HepG2 (cell line): Measurements from ENCODE around the gene MAP2K3. TPM values are rescaled to one million over a fixed set of nuclear protein-coding genes. Genes with fewer than 3 reads are reported as not detected.

Experiments
- CENPX ChIP-seq: sonication (generic); formaldehyde crosslinking; IDR thresholded peaks from 2 replicates; pipeline ENCODE4 v1.9.0; 2021; ENCODE audit warnings: mild to moderate bottlenecking, missing genetic modification reagents, moderate library complexity
- CREM ChIP-seq, 2 experiments: sonication (generic) in 1 of 2; formaldehyde crosslinking in 1 of 2; IDR thresholded peaks; 2 replicates each; pipeline versions ENCODE4 v1.4.0 to v1.6.1; 2016 to 2020; ENCODE audit warnings: antibody characterized with exemption in 1 of 2, mild to moderate bottlenecking in 1 of 2, missing genetic modification reagents in 1 of 2
- DR1 ChIP-seq: sonication (generic); formaldehyde crosslinking; IDR thresholded peaks from 2 replicates; pipeline ENCODE4 v1.8.0; 2021; ENCODE audit warnings: mild to moderate bottlenecking, missing genetic modification reagents, inconsistent platforms
- HNF4G ChIP-seq, 2 experiments: sonication (generic) in 1 of 2; formaldehyde crosslinking in 1 of 2; IDR thresholded peaks; 2 replicates each; pipeline versions ENCODE4 v1.4.0 to v1.6.1; 2011 to 2020; ENCODE audit warnings: borderline replicate concordance in 2 of 2, low read depth in 2 of 2, mild to moderate bottlenecking in 2 of 2, low read length in 1 of 2, missing genetic modification reagents in 1 of 2, moderate library complexity in 1 of 2
- HNRNPLL ChIP-seq: fragments of 200-400 bp; formaldehyde crosslinking; IDR thresholded peaks from 2 replicates; pipeline ENCODE4 v1.6.1; 2017; ENCODE audit warnings: mild to moderate bottlenecking, low read depth, low read length; ENCODE audit not compliant: poor library complexity, severe bottlenecking
- JUN ChIP-seq: sonication (generic); formaldehyde crosslinking; IDR thresholded peaks from 2 replicates; pipeline ENCODE4 v1.4.0; 2020; ENCODE audit warnings: mild to moderate bottlenecking, missing genetic modification reagents
- MEIS2 ChIP-seq: sonication (generic); formaldehyde crosslinking; IDR thresholded peaks from 2 replicates; pipeline ENCODE4 v1.9.0; 2021; ENCODE audit warnings: mild to moderate bottlenecking, missing genetic modification reagents
- NFYB ChIP-seq: sonication (generic); formaldehyde crosslinking; IDR thresholded peaks from 2 replicates; pipeline ENCODE4 v1.4.0; 2020; ENCODE audit warnings: missing genetic modification reagents
- PHF5A ChIP-seq: IDR thresholded peaks from one replicate; pipeline ENCODE4 v1.6.1; 2018; ENCODE audit warnings: low read depth, missing genetic modification reagents; ENCODE audit not compliant: unreplicated experiment
- RFXANK ChIP-seq: IDR thresholded peaks from 2 replicates; pipeline ENCODE4 v1.6.1; 2016
- SIN3B ChIP-seq: fragments of 150-350 bp; IDR thresholded peaks from 2 replicates; pipeline ENCODE4 v1.6.1; 2014; ENCODE audit warnings: low read length
- TBL1XR1 ChIP-seq: fragments of 150-350 bp; IDR thresholded peaks from 2 replicates; pipeline ENCODE4 v1.6.1; 2014; ENCODE audit warnings: borderline replicate concordance, low read length; ENCODE audit not compliant: partially characterized antibody
- TOE1 ChIP-seq: sonication (generic); formaldehyde crosslinking; IDR thresholded peaks from 2 replicates; pipeline ENCODE4 v1.4.0; 2020; ENCODE audit warnings: mild to moderate bottlenecking, missing genetic modification reagents
- ZEB1 ChIP-seq: IDR thresholded peaks from 2 replicates; pipeline ENCODE4 v1.6.1; 2012; ENCODE audit warnings: mild to moderate bottlenecking, low read depth, inconsistent platforms; ENCODE audit not compliant: insufficient replicate concordance
- ZFY ChIP-seq: sonication (generic); formaldehyde crosslinking; IDR thresholded peaks from 2 replicates; pipeline ENCODE4 v1.4.0; 2020; ENCODE audit warnings: missing genetic modification reagents
- ZNF235 ChIP-seq: sonication (generic); formaldehyde crosslinking; IDR thresholded peaks from 2 replicates; pipeline ENCODE4 v1.8.1; 2023; ENCODE audit warnings: mild to moderate bottlenecking, missing genetic modification reagents, borderline replicate concordance
- ZNF256 ChIP-seq: sonication (generic); formaldehyde crosslinking; conservative IDR thresholded peaks from 2 replicates; pipeline ENCODE4 v1.4.0; 2020; ENCODE audit warnings: missing genetic modification reagents
- ZNF446 ChIP-seq: sonication (generic); formaldehyde crosslinking; IDR thresholded peaks from 2 replicates; pipeline ENCODE4 v1.5.0; 2020; ENCODE audit warnings: mild to moderate bottlenecking, missing genetic modification reagents
- ZNF530 ChIP-seq: sonication (generic); formaldehyde crosslinking; IDR thresholded peaks from 2 replicates; pipeline ENCODE4 v1.5.0; 2020; ENCODE audit warnings: low read depth, mild to moderate bottlenecking, missing genetic modification reagents
- ZNF570 ChIP-seq: sonication (generic); formaldehyde crosslinking; IDR thresholded peaks from 2 replicates; pipeline ENCODE4 v1.4.0; 2020; ENCODE audit warnings: mild to moderate bottlenecking, missing genetic modification reagents, borderline replicate concordance
- ZNF724P ChIP-seq: sonication (generic); formaldehyde crosslinking; IDR thresholded peaks from 2 replicates; pipeline ENCODE4 v1.8.0; 2022; ENCODE audit warnings: missing genetic modification reagents, borderline replicate concordance
- polyA plus RNA-seq, 8 experiments: library from polyadenylated mRNA; depleted of rRNA in 3 of 8; stranded (reverse) in 7 of 8; unstranded in 1 of 8; fragments of >200 nt; fragmentation: Illumina TruSeq in 4 of 8; extraction: Trizol in 4 of 8; gene quantifications; 2 replicates each; pipeline versions ENCODE4 v1.2.1 to v1.2.3, GENCODE V29; 2011 to 2016; ENCODE audit warnings: low read depth in 4 of 8, missing spikeins in 1 of 8, mixed read lengths in 1 of 8; ENCODE audit not compliant: insufficient read depth in 1 of 8
- total RNA-seq, 5 experiments: library from RNA; depleted of rRNA; stranded (reverse); fragments of >200 nt; fragmentation: Illumina TruSeq; extraction: Trizol; gene quantifications; 2 replicates each; pipeline ENCODE4 v1.2.3, GENCODE V29; 2016; ENCODE audit warnings: low read depth in 1 of 5
- TF ChIP-seq, protein P1 (sequence below): sonication (generic); formaldehyde crosslinking; conservative IDR thresholded peaks from 2 replicates; pipeline ENCODE4 v1.8.0; 2022; ENCODE audit warnings: low read depth, missing genetic modification reagents
- TF ChIP-seq, protein P2 (sequence below): sonication (generic); formaldehyde crosslinking; conservative IDR thresholded peaks from 2 replicates; pipeline ENCODE4 v1.4.0; 2020; ENCODE audit warnings: missing genetic modification reagents
- TF ChIP-seq, protein P3 (sequence below): sonication (generic); formaldehyde crosslinking; IDR thresholded peaks from 2 replicates; pipeline ENCODE4 v1.4.0; 2020; ENCODE audit warnings: mild to moderate bottlenecking, missing genetic modification reagents

MAP2K3 gene
- total and polyA plus RNA-seq, 2 of the 13 experiments (the other 11 are each of a cell fraction or from before 2014, with no cell fraction given) = 20.5 to 27.4 TPM

DNA sequence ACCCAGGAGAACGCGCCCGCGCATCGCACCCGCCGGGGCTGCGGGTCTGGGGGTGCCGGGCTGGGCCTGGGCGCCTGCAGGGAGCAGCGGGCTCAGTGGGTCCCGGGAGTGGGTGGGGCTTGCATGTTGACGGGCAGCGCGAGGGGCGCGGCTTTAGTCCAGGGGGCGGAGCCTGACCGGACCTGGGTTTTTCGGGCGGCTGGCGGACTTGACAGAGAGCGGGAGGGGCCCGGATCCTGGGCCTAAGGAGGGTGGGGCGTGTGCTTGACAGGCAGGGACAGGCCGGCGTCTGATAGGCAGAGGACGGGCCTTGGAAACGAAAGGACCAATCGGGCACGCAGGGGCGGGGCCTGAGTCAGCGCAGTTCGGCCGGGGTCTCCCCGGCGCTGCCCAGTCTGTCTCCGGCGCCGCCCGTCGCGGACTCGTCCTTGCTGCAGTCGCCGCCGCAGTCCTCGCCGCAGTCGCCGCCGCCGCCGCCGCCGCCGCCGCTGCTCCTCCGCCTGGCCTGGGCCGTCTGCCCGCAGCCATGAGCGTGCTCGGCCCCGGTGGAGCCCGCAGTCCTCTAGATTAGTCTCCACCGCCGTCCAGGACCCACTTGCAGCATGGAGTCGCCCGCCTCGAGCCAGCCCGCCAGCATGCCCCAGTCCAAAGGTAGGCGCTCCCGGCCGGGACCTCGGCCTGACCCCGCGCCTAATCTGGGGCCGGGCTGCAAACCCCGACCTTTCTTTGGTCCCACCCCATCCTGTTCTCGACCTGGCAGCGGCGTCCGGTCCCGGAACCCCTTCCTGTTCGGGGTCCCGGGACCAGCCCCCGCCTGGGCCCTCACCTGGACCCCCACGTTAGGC is at the start of gene MAP2K3 (continued):
- TF ChIP-seq, protein P1, sequence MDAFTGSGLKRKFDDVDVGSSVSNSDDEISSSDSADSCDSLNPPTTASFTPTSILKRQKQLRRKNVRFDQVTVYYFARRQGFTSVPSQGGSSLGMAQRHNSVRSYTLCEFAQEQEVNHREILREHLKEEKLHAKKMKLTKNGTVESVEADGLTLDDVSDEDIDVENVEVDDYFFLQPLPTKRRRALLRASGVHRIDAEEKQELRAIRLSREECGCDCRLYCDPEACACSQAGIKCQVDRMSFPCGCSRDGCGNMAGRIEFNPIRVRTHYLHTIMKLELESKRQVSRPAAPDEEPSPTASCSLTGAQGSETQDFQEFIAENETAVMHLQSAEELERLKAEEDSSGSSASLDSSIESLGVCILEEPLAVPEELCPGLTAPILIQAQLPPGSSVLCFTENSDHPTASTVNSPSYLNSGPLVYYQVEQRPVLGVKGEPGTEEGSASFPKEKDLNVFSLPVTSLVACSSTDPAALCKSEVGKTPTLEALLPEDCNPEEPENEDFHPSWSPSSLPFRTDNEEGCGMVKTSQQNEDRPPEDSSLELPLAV (CRISPR knock-in tag) = no peak
- TF ChIP-seq NFYB (CRISPR knock-in tag) = peak; percentile 91
- no peak for TF ChIP-seq ZNF724P (CRISPR knock-in tag)
- TF ChIP-seq ZFY (CRISPR knock-in tag) = peak; percentile 84
- peak; percentile 60; the same call in 1 of the 2 replicates for TF ChIP-seq ZNF235 (CRISPR knock-in tag)
- TF ChIP-seq ZNF446 (CRISPR knock-in tag) = no peak
- TF ChIP-seq ZNF530 (CRISPR knock-in tag) = no peak
- no peak for TF ChIP-seq CREM (IDR thresholded peaks at IDR 0.05)
- no peak for TF ChIP-seq CREM (CRISPR knock-in tag; IDR thresholded peaks at IDR 0.05)
- no peak for TF ChIP-seq TBL1XR1
- TF ChIP-seq, protein P2, sequence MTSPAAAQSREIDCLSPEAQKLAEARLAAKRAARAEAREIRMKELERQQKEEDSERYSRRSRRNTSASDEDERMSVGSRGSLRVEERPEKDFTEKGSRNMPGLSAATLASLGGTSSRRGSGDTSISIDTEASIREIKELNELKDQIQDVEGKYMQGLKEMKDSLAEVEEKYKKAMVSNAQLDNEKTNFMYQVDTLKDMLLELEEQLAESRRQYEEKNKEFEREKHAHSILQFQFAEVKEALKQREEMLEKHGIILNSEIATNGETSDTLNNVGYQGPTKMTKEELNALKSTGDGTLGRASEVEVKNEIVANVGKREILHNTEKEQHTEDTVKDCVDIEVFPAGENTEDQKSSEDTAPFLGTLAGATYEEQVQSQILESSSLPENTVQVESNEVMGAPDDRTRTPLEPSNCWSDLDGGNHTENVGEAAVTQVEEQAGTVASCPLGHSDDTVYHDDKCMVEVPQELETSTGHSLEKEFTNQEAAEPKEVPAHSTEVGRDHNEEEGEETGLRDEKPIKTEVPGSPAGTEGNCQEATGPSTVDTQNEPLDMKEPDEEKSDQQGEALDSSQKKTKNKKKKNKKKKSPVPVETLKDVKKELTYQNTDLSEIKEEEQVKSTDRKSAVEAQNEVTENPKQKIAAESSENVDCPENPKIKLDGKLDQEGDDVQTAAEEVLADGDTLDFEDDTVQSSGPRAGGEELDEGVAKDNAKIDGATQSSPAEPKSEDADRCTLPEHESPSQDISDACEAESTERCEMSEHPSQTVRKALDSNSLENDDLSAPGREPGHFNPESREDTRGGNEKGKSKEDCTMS (CRISPR knock-in tag) = no peak
- no peak for TF ChIP-seq SIN3B
- TF ChIP-seq PHF5A (CRISPR knock-in tag) = no peak
- TF ChIP-seq JUN (CRISPR knock-in tag) = no peak
- TF ChIP-seq MEIS2 (CRISPR knock-in tag) = no peak
- TF ChIP-seq HNRNPLL = peak; percentile 60
- TF ChIP-seq ZNF256 (CRISPR knock-in tag) = no peak
- TF ChIP-seq, protein P3, sequence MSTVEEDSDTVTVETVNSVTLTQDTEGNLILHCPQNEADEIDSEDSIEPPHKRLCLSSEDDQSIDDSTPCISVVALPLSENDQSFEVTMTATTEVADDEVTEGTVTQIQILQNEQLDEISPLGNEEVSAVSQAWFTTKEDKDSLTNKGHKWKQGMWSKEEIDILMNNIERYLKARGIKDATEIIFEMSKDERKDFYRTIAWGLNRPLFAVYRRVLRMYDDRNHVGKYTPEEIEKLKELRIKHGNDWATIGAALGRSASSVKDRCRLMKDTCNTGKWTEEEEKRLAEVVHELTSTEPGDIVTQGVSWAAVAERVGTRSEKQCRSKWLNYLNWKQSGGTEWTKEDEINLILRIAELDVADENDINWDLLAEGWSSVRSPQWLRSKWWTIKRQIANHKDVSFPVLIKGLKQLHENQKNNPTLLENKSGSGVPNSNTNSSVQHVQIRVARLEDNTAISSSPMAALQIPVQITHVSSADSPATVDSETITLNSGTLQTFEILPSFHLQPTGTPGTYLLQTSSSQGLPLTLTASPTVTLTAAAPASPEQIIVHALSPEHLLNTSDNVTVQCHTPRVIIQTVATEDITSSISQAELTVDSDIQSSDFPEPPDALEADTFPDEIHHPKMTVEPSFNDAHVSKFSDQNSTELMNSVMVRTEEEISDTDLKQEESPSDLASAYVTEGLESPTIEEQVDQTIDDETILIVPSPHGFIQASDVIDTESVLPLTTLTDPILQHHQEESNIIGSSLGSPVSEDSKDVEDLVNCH (CRISPR knock-in tag) = no peak
- no peak; the same call in none of the 2 replicates for TF ChIP-seq HNF4G (IDR thresholded peaks at IDR 0.05; ENCODE audit: borderline replicate concordance, low read depth, low read length)
- no peak for TF ChIP-seq HNF4G (CRISPR knock-in tag; IDR thresholded peaks at IDR 0.05; ENCODE audit: borderline replicate concordance, low read depth)
- TF ChIP-seq TOE1 (CRISPR knock-in tag) = no peak
- TF ChIP-seq ZEB1 = no peak
- no peak for TF ChIP-seq ZNF570 (CRISPR knock-in tag)
- TF ChIP-seq DR1 (CRISPR knock-in tag) = no peak
- TF ChIP-seq RFXANK (CRISPR knock-in tag) = no peak
- no peak for TF ChIP-seq CENPX (CRISPR knock-in tag)
